GM19099 (cell line): ENCODE measurements around the gene STAT5A.

Experiments
- POLR2A ChIP-seq: IDR thresholded peaks from 3 replicates; pipeline ENCODE4 v1.6.1; 2011; ENCODE audit warnings: low read depth; ENCODE audit not compliant: insufficient read length; ENCODE audit errors: extremely low read depth

Gene STAT5A

GRCh38 chr17:42291129-42291528 is 2.8 kb downstream of the STAT5A start:
- TF ChIP-seq POLR2A = no peak

- TF ChIP-seq POLR2A = no peak
Measured at GRCh38 chr17:42294469-42295398, 6.4 kb downstream of the STAT5A start.

- no peak for TF ChIP-seq POLR2A
Measured at GRCh38 chr17:42296012-42296411, 7.7 kb downstream of the STAT5A start.

GRCh38 chr17:42301022-42301421 is 12.7 kb downstream of the STAT5A start:
- TF ChIP-seq POLR2A = no peak

- TF ChIP-seq POLR2A = no peak
Measured at GRCh38 chr17:42303694-42304093, 15.4 kb downstream of the STAT5A start.

GRCh38 chr17:42304187-42305030 is 16.1 kb downstream of the STAT5A start:
- TF ChIP-seq POLR2A = no peak

- no peak for TF ChIP-seq POLR2A
Measured at GRCh38 chr17:42305543-42306384, 17.5 kb downstream of the STAT5A start.

- no peak for TF ChIP-seq POLR2A
Measured at GRCh38 chr17:42306385-42306667, 18.0 kb downstream of the STAT5A start.

GRCh38 chr17:42307362-42307927 is 19.1 kb downstream of the STAT5A start:
- TF ChIP-seq POLR2A = no peak

- TF ChIP-seq POLR2A = no peak
Measured at GRCh38 chr17:42308446-42308845, 20.1 kb downstream of the STAT5A start.

- TF ChIP-seq POLR2A = no peak
Measured at GRCh38 chr17:42309142-42309541, 20.8 kb downstream of the STAT5A start.

GRCh38 chr17:42309986-42310786 is 21.9 kb downstream of the STAT5A start:
- TF ChIP-seq POLR2A = no peak

GRCh38 chr17:42310787-42311215 is 22.5 kb downstream of the STAT5A start:
- no peak for TF ChIP-seq POLR2A

GRCh38 chr17:42311240-42312034 is 23.1 kb downstream of the STAT5A start:
- no peak for TF ChIP-seq POLR2A

GRCh38 chr17:42312035-42312284 is 23.7 kb downstream of the STAT5A start:
- no peak for TF ChIP-seq POLR2A
